ENCODE data around the gene NLGN4Y.

DNA sequence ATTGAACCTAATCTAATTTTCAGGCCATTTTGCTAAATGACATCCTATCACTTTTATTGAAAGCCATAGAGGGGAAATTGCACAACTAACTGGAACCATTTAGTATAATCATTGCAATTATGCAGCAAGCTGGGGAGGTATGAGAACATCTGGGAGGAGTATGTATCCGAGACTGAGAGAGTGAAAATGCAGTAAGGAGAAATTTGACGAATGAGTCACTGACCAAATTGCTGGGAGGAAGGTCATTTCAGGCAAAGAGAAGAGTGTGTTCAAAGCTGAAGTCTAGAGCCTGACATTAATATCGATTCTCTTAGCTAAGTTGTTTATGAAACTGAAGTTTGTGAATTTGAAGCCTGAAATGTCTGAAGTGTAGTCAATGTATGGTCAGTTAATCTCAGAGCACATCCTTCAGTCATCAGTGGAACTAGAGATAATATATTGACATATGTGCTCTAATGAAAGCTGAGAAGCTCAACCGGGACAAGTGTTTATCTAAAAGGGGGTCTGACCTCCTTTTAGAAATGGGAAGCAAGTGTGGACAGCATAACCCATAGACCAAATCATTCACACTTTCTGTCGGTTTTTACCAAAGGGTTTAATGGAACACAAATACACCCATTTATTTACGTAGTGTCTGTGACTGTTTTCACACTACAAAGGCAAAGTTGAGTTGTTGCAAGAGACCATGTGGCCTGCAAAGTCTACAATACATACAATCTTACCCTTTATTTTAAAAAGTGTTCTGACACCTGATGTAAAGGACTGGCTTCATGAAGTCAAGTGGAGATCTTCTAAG, 120.0 kb downstream of the NLGN4Y start:
- no peak for TF ChIP-seq ESRRA (CRISPR knock-in tag; IDR thresholded peaks at IDR 0.05; ENCODE audit: borderline replicate concordance)
- TF ChIP-seq ZNF263 (CRISPR knock-in tag; IDR thresholded peaks at IDR 0.05; ENCODE audit: low read depth): no peak
- TF ChIP-seq, protein P1, sequence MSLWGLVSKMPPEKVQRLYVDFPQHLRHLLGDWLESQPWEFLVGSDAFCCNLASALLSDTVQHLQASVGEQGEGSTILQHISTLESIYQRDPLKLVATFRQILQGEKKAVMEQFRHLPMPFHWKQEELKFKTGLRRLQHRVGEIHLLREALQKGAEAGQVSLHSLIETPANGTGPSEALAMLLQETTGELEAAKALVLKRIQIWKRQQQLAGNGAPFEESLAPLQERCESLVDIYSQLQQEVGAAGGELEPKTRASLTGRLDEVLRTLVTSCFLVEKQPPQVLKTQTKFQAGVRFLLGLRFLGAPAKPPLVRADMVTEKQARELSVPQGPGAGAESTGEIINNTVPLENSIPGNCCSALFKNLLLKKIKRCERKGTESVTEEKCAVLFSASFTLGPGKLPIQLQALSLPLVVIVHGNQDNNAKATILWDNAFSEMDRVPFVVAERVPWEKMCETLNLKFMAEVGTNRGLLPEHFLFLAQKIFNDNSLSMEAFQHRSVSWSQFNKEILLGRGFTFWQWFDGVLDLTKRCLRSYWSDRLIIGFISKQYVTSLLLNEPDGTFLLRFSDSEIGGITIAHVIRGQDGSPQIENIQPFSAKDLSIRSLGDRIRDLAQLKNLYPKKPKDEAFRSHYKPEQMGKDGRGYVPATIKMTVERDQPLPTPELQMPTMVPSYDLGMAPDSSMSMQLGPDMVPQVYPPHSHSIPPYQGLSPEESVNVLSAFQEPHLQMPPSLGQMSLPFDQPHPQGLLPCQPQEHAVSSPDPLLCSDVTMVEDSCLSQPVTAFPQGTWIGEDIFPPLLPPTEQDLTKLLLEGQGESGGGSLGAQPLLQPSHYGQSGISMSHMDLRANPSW (CRISPR knock-in tag; conservative IDR thresholded peaks at IDR 0.05; ENCODE audit: low read depth): no peak
- no peak for TF ChIP-seq ZNF396 (CRISPR knock-in tag; IDR thresholded peaks at IDR 0.05; ENCODE audit: borderline replicate concordance)
- TF ChIP-seq HMGA2 (CRISPR knock-in tag; IDR thresholded peaks at IDR 0.05): no peak
- no peak for TF ChIP-seq NR3C1 (CRISPR knock-in tag; conservative IDR thresholded peaks at IDR 0.05; ENCODE audit: low read depth)
